ENCODE measurements around the gene DCAF5. TPM values are rescaled to one million over a fixed set of nuclear protein-coding genes. Genes with fewer than 3 reads are reported as not detected.
"Not testable (repeated sequence)": the region's sequence is repeated elsewhere in the genome, so short reads cannot be mapped to it uniquely, and the experiment has no call there.

The DCAF5 gene
- total RNA-seq, 1 donor = 24.2 TPM

DNA sequence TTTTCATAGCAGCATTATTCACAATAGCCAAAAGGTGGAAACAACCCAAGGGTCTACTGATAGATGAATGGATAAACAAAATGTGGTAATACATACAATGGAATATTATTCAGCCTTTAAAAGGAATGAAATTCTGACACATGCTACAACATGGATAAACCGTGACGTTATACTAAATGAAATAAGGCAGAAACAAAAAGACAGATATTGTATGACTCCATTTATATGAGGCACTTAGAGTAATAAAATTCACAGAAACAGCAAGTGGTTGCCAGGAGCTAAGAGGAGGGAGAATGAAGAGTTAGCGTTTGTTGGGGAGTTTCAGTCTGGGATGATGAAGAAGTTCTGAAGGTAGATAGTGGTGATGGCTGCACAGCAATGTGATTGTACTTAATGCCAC, 76.6 kb downstream of the DCAF5 start:
- TF ChIP-seq, protein P1, sequence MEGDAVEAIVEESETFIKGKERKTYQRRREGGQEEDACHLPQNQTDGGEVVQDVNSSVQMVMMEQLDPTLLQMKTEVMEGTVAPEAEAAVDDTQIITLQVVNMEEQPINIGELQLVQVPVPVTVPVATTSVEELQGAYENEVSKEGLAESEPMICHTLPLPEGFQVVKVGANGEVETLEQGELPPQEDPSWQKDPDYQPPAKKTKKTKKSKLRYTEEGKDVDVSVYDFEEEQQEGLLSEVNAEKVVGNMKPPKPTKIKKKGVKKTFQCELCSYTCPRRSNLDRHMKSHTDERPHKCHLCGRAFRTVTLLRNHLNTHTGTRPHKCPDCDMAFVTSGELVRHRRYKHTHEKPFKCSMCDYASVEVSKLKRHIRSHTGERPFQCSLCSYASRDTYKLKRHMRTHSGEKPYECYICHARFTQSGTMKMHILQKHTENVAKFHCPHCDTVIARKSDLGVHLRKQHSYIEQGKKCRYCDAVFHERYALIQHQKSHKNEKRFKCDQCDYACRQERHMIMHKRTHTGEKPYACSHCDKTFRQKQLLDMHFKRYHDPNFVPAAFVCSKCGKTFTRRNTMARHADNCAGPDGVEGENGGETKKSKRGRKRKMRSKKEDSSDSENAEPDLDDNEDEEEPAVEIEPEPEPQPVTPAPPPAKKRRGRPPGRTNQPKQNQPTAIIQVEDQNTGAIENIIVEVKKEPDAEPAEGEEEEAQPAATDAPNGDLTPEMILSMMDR (IDR thresholded peaks at IDR 0.05; ENCODE audit: insufficient read depth, low read depth, low read length) = no peak
- no peak overlapping the region for H3K4me3 ChIP-seq (ENCODE audit: low read depth, low read length)
- no peak for DNase-seq (ENCODE audit: low read depth)

DNA sequence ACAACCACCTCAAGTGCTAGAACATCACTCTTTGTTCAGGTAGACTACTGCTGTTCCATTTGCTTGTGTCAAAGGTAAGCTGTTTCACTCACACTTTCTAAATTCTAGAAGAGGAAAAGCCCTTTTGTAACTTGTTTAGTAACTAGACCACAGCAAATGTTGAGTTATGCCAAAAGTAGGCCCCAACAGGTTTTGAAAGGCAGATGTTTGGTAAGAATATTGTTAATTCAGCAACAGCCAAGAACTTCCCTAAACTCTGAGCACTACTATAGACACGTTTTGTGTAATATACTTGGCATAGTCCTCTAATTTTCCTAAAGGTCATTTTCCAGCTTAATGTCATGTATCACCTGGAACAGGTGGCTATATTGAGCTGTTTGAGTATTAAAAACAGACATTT, 79.0 kb downstream of the DCAF5 start:
- DNase-seq (ENCODE audit: low read depth) = no peak
- no peak overlapping the region for H3K4me3 ChIP-seq (ENCODE audit: low read depth, low read length)
- TF ChIP-seq, protein P1 (IDR thresholded peaks at IDR 0.05; ENCODE audit: insufficient read depth, low read depth, low read length) = no peak

DNA sequence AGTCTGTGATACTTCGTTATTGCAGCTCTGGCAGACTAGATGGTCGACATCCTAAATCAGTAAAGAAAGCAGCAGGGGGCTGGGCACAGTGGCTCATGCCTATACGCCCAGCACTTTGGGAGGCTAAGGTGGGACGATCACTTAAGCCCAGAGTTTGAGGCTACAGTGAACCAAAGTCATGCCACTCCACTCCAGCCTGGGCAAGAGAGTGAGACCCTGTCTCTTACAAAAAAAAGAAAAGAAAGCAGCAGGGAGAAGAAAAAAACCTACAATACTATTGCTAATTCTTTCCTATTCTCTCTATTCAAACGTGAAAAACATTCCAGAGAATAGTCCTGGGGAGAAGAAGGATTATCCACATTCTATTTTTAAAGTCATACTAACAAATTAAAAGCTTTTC, 79.5 kb downstream of the DCAF5 start:
- TF ChIP-seq, protein P1 (IDR thresholded peaks at IDR 0.05; ENCODE audit: insufficient read depth, low read depth, low read length) = no peak
- DNase-seq (ENCODE audit: low read depth) = no peak
- no peak overlapping the region for H3K4me3 ChIP-seq (ENCODE audit: low read depth, low read length)

DNA sequence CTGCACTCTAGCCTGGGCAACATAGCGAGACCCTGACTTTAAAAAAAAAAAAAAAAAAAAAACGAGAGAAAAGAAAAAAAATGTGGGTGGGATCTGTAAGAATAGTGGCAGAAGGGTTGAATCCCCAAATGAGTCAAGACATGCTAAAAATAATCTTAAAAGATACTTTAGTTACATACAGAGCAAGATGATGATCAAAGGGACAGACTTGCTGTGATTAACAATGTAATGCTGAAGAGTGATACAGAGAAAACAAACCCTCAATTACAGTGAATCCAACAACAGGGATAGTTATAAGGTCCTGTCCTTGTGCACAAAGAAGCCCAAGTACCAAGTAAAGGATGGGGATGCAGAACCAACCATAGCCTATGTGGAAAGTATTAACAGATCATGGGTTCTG, 80.3 kb downstream of the DCAF5 start:
- no peak overlapping the region for H3K4me3 ChIP-seq (ENCODE audit: low read depth, low read length)
- DNase-seq (ENCODE audit: low read depth) = no peak
- TF ChIP-seq, protein P1 (IDR thresholded peaks at IDR 0.05; ENCODE audit: insufficient read depth, low read depth, low read length) = no peak

DNA sequence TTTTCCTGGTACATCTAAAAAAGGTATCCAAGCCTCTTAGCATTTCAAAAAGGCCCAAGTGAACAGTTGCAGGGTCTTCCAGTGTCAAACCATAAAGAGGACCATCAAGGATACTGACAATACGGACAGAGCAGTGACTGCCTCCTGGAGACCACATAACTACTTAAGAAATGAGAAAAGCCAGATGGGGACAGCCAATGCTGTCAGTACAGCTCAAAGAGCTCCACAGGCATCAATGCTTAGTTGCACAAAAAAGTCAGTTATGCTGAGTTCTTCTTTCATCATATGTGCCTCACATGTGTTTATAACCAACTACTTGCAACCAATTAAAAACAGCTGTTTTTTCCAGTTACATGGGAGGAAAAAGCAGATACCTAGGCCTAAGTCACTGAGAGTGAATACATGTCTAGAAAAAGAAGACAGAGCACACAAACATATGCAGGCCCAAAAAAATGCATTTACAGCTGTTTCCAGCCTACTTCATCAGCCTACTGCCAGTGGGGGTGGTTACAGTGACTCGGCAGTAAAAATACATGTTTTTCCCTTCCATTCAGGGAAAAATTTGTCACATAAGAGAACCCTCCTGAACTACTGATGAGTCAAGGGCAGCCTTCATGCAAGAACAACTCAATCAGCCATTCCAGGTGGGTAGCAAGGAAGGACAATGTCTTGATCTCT, 84.0 kb downstream of the DCAF5 start:
- TF ChIP-seq, protein P1 (IDR thresholded peaks at IDR 0.05; ENCODE audit: insufficient read depth, low read depth, low read length) = no peak
- H3K4me3 ChIP-seq (ENCODE audit: low read depth, low read length) = no peak overlapping the region
- peak; percentile 85 for DNase-seq (ENCODE audit: low read depth)

DNA sequence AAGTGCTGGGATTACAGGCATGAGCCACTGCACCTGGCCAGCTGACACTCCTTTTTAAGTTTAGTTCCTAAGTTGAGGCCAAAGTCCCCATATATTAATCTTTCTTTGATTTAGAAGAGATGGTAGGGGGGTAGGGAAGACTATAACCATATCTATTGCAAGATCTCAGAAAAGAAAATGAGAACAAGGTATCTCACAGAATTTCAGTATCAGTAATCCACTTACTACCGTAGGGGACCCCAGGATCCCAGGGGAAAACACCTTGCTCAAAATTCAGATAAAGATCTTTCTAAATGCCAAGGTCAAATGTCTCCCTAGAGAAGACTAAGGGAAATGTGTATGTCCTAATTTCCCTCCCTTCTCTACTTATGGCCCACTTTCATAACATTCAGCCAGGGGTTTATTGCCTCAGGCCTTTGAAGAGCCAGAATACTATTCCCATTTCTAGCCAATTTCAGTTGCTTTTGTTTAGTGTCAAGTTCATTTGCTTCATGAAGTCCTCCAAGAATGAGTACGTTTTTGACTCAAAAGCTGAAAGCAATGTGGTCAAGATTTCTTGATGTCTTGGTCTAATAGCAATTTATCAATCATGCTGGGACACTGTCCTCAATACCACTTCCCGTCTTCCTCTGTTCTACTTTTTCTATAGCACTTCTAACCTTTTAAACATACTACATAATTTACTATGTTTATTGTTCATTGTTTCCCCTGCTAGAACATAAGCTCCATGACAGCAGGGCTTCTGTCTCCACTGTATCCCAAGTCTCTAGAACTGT, 86.3 kb downstream of the DCAF5 start:
- H3K4me3 ChIP-seq (ENCODE audit: low read depth, low read length) = no peak overlapping the region
- TF ChIP-seq, protein P1 (IDR thresholded peaks at IDR 0.05; ENCODE audit: insufficient read depth, low read depth, low read length) = no peak
- DNase-seq (ENCODE audit: low read depth) = no peak

DNA sequence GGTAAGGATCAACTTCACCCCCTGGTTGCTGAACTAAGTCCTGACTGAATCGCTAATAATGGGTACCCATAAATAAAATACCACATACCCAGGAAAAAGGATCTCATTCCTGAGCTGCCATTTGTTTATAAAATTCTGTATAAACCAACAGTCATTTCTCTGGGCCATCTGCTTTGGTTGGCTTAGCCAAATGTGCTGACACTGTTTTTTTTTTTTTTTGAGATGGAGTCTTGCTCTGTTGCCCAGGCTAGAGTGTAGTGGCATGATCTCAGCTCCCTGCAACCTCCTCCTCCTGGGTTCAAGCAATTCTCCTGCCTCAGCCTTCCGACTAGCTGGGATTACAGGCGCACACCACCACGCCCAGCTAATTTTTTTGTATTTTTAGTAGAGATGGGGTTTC, 87.0 kb downstream of the DCAF5 start:
- not testable (repeated sequence) for H3K4me3 ChIP-seq (ENCODE audit: low read depth, low read length); DNase-seq (ENCODE audit: low read depth)

Data from fibroblast of villous mesenchyme (primary cell).